Anterior cingulate cortex (tissue), 58 donors: ENCODE data around the gene WASHC2A.
"Not testable (repeated sequence)": the region's sequence is repeated elsewhere in the genome, so short reads cannot be mapped to it uniquely, and the experiment has no call there.

ENCODE experiments used
- DNase-seq, 58 donors: peaks; one replicate each; lab custom pipeline; 2025; lab: John Stamatoyannopoulos, UW

Gene WASHC2A, protein sequence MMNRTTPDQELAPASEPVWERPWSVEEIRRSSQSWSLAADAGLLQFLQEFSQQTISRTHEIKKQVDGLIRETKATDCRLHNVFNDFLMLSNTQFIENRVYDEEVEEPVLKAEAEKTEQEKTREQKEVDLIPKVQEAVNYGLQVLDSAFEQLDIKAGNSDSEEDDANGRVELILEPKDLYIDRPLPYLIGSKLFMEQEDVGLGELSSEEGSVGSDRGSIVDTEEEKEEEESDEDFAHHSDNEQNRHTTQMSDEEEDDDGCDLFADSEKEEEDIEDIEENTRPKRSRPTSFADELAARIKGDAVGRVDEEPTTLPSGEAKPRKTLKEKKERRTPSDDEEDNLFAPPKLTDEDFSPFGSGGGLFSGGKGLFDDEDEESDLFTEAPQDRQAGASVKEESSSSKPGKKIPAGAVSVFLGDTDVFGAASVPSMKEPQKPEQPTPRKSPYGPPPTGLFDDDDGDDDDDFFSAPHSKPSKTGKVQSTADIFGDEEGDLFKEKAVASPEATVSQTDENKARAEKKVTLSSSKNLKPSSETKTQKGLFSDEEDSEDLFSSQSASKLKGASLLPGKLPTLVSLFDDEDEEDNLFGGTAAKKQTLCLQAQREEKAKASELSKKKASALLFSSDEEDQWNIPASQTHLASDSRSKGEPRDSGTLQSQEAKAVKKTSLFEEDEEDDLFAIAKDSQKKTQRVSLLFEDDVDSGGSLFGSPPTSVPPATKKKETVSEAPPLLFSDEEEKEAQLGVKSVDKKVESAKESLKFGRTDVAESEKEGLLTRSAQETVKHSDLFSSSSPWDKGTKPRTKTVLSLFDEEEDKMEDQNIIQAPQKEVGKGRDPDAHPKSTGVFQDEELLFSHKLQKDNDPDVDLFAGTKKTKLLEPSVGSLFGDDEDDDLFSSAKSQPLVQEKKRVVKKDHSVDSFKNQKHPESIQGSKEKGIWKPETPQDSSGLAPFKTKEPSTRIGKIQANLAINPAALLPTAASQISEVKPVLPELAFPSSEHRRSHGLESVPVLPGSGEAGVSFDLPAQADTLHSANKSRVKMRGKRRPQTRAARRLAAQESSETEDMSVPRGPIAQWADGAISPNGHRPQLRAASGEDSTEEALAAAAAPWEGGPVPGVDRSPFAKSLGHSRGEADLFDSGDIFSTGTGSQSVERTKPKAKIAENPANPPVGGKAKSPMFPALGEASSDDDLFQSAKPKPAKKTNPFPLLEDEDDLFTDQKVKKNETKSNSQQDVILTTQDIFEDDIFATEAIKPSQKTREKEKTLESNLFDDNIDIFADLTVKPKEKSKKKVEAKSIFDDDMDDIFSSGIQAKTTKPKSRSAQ (N-terminal part only)

DNA sequence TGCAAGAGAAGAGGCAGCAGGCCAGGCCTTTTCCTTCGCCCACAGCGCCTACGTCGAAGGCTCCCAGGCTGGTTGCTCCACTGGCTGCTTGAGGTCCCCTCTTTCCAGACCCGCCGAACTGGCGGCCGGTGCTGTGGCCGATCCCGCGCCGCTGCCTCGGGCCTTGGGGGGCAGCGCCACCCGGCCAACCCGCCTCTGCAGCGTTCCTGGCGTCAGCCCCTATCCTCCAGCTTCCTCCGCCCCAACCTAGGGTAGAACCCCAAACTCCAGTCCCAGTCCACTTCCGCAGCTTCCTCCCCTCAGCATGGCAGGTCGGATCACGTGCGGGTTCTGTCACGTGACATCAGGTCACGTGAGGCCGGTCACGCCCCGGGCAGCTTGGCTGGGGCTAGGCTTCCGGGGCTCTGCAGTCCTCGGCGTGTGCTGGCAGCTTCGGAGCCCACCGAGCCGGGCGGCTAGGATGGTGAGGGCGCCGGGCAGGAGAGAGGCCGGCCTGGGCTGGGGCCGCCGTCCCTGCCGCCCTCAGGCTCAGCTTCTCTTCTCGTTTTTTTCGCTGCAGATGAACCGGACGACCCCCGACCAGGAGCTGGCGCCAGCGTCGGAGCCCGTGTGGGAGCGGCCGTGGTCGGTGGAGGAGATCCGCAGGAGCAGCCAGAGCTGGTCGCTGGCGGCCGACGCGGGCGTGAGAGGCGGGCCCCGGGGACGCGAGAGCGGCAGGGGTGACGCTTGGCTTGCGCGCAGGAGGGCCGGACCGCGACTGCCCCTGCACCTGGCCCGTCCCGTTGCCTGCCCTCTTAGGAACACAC lies at the start of gene WASHC2A:
WASHC2A (plus strand) TSS at position 409 of the 806 bp plus-strand sequence; CDS start at position 461, 52 bp downstream.
- peak in 57 of 58 donors; percentile 15 to 91 (median 77) for DNase-seq

DNA sequence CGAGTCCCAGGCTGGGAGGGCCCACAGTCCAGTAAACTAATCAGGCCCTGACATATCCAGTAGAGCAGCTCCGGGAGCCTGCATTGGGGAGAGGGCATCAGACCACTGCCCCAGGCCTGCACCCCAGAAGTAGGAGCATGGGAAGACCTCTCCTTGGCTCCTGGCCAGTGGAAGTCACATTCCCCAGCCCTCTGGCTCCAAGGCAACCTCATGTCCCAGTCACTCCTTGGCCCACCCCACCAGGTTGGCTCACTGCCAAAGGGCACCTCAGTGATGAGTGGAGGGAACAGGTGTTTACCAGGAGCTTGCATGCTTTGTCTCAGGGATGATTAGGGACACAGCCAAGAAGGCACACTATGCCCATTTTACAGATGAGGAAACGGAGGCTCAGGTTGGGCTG lies 48.5 kb upstream of the WASHC2A start:
- DNase-seq: peak in 1 of 58 donors; percentile 29

DNA sequence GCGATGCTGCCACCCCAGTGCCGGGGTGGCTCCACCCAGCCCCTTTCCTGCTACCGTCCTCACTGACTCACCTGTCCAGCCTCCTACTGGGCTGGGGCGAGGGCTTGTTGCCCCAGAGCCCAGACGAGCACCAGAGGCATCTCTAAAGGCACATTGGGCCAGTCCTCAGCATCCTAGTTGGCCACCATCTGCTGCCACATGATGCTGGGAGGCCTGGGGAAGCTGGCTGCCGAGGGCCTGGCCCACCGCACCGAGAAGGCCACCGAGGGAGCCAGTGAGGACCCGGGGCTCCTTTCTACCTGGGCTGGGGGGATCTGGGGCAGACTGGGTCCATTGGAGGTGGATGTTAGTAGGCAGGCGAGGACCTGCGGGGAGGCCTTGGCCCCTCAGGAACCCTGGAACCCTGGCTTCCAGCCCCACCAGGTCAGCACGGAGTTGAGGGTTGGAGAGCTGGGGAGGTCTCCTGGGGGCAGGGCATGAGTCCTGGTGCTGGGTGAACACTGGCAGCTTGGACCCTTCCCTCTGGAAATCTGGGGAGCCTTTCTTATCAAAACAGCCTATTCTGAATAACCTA lies 47.2 kb upstream of the WASHC2A start:
- DNase-seq: not testable (repeated sequence)

DNA sequence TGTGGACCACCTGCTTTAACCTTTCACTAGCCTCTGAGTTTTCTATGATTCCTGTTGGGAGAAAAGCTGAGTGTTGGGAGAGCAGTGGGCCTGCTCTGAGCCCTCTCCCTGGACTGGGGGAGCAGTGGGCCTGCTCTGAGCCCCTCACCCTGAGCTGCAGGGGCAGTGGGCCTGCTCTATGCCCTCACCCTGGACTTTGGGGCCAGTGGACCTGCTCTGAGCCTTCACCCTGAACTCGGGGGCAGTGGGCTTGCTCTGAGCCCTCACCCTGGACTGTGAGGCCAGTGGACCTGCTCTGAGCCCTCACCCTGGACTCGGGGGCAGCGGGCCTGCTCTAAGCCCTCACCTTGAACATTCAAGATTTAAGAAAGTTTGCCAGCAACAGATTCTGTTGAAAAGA lies 46.1 kb upstream of the WASHC2A start:
- no peak for DNase-seq

DNA sequence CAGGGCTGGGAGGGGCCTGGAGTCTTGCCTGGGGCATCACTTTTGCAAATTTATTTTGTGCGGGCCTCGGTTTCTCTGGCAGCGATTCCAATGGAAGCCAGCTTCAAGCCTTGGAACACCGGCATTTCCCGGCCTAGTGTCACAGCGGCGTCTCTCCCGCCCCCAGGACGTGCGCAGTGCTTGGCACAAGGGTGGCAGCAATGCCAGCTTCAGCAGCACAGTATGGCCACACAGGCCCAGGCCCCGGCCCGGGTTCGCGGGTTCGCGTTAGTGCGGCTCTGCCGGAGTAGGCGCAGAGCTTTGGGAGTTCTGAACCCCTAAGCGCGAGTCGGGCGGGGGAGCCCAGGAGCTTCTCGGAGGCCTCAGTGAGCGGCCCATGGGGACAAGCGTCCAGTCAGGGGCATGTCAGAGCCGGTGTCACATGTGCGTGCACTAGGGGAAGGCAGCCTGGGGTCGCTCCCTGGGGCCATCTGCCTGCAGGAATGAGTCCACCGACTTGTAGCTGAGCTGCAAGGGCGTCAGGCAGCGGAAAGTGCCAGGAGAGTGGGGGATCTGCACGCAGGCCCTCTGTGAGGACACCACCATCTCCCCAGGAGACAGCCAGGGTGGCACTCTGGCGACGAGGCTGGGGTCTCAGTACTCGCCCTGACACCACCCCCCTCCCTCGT lies 42.9 kb upstream of the WASHC2A start:
- DNase-seq: not testable (repeated sequence)

DNA sequence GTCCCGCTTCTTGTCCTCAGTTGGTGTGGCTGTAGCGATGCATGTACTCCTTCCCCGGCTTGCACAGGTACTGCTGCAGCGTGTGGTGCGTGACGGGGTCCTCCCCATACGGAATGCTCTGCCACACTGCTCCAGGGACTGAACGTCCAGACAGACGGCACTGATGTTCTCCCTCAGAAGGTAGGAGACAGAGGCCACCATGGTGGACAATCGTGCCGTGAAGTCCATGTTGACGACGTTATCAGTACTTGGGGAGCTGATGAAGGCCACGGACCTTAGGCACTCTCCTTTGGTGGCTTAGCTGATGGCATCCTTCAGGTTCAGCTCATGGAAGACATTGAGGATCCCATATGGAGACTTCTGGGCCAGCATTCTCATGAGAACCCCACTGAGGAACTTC lies 42.1 kb upstream of the WASHC2A start:
- no peak for DNase-seq

DNA sequence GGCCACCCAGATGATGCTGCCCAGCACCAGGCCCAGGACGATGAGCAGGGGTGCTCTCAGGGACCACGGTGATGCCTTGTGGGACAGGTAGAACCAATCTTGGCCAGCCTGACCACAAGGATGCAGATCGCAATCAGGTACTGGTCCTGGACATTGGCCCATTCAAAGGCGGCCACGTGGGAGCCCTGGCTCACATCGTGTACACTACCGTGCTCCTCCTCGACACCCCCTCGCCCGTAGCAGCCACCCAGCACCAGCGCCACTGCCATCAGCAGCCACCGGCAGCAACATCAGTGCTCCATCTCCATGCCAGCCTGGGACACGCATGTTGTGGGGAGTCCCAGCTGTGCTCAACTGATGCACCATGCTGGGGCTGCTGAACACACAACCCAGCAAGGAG lies 40.6 kb upstream of the WASHC2A start:
- DNase-seq: no peak

DNA sequence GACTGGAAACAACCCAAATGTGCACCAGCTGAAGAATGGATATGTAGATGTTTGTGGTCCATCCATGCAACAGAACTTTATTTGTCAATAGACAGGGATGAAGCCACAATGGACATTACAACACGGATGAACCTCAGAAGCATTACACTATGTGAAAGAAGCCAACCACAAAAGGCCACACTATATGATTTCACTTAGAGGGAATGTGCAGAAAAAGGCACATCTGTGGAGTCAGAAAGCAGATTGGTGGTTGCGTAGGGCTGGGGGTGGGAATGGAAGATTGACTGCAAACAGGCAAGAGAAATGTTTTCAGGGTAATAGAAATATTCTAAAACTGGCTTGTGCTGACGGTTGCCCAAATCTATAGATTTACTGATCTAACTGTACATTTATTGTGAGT lies 34.3 kb upstream of the WASHC2A start:
- DNase-seq: no peak

DNA sequence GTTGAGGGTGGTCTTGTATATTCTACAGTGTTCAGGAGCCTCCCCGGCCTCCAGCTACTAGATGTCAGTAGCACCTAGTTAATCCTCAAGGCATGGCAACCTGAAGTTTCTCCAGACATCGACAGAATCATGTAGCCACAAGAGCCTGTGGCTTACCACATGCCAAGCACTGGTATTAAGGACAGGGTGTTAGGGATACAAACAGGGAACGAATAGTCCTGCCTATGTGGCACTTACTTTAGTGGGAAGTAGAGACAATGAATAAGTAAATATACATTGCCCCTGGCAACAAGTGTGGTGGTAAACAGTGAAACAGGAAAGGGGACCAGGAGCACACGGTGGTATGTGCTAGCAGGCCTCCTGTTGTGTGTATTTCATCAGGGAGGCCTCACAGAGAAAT lies 32.4 kb upstream of the WASHC2A start:
- not testable (repeated sequence) for DNase-seq

DNA sequence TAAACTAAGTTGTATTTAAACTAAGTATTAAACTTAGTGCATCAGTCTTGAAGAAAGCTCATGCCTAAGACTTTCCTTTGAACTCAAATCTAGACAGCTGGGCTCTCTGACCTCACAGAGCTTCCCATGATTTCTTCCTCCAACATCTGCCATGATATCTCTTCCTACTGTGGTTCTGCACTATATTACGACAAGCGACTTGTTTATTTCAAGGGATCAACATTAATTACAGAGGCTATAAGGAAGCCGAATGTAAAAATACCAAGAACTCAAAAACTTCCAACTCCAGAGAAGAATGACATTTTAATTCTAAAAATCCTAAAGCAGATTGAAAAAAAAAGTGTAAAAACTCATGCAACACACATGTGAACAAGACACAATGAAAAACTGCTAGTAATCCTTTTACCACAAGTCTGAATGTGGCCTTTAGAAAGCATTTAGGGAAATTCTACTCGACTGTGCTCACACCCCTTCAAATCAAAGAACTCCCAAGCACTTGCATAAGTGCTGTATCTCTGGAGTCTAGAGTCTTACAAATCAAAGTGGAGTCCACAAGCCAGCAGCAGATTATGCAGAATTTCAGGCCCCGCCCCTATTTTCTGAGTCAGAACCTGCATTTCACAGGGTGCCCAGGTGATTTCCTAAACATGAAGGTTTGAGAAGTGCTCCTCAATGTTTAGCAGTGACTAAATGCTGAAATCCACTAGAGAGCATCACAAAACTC lies 22.7 kb upstream of the WASHC2A start:
- no peak for DNase-seq

DNA sequence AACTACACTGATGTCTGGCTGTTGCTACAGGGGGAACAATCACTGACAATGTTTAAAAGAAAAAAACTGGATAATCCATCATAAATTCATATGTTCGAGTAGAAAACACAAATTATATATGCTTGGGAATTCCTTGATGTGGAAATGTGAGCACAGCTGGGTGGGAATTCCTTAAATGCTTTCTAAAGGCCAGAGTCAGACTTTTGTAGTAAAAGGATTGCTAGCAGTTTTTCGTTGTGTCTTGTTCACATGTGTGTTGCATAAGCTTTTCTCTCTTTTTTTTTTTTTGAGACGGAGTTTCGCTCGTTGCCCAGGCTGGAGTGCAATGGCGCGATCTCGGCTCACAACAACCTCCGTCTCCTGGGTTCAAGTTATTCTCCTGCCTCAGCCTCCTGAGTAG lies 21.3 kb upstream of the WASHC2A start:
- not testable (repeated sequence) for DNase-seq

DNA sequence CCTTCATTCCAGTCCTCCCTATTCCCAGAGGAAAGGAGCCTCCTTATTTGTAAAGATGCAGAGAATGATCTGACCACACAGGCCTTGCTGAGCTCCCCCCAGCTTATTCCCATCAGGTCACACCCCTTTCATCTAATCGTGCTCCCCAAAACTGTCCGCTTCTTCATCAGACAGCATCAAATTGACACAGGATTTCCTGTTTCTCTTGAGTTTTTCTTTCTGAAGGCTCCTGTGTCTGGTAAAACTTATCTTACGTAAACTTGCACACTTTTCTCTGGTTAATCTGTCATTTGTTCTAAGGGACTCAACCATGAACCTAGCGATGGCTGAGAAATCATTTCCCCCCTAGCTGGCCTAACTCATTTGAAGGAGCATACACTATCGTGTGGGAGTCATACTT lies 20.2 kb upstream of the WASHC2A start:
- DNase-seq: not testable (repeated sequence)

DNA sequence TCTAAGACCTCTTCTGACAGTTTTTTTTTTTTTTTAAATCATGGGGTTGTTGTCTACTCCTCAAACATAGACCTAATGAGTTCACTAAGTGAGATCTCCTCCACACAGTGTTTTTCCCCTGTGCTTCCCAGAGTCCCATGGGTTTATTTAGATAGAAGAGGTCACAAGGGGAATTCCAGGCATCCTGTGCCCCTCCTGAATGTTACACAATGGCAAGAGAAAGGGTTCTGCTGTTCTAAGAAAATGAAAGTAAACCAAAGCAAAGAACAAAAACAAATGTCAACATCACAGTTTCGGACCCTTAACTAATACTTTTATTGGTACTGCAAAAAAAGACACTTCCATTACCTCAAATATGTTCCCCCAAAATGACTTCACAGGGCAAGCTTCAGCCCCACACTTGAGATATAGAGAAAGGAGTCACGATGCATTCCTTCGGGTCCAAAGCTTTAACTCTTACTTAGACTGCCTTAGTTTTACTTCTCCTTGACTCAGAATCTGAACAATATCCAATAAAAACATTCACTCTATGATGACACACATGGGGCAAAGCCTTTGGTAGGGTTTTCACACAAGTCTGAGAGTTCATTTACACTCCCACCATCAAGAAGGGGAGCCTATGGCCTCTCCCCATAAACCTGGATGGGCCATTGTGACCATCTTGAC lies 15.6 kb upstream of the WASHC2A start:
- DNase-seq: not testable (repeated sequence)

DNA sequence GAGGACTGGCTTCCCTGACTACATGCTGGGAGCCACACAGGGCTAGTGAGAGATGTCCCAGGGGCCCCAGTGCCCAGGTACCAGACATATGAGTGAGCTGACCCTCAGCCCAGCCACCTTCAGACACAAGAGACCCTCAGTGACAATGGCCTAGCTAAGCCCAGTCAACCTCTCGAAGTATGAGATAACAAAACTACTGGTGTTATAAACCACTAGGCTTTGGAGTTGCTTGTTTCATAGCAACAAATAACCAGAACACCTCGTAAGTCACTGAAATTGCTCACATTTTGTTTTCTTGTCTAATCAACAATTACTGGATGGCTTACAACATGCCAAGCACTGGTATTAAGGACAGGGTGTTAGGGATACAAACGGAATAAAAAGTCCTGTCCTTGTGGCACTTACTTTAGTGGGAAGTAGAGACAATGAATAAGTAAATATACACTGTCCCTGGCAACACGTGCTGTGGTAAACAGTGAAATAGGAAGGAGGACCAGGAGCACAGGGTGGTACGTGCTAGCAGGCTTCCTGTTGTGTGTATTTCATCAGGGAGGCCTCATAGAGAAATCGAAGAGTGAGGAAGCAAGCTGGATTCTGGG lies 14.9 kb upstream of the WASHC2A start:
- DNase-seq: not testable (repeated sequence)

DNA sequence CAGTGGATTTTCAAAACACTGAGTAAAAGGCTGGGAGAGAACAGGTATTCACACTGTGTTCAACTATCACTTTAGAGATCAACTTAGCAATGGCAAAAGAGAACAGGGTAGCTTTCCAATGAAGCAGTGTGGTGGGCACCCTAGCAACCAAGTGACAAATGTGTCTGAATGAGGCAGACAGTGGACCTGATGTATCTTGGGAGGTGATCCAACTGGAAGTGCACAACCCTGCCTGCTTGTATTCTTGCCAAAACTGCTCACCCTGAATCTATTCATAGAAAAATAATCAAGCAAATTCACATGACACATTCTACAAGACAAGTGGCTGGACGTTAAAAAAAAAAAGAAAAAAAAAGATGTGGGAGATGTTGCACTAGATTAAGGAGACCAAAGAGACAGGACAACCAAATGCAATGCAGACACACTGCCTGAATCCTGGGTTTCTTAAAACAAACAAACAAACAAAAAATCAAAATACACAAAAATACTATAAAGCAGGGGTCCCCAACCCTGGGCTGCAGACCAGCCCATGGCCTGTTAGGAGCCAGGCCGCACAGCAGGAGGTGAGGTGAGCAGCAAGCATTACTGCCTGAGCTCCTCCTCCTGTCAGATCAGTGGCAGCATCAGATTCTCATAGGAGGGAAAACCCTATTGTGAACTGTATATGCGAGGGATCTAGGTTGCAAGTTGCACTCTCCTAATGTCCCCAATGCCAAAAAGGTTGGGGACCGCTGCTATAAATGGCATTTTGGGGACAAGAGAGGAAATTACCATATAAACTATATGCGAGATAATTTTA lies 12.1 kb upstream of the WASHC2A start:
- not testable (repeated sequence) for DNase-seq

DNA sequence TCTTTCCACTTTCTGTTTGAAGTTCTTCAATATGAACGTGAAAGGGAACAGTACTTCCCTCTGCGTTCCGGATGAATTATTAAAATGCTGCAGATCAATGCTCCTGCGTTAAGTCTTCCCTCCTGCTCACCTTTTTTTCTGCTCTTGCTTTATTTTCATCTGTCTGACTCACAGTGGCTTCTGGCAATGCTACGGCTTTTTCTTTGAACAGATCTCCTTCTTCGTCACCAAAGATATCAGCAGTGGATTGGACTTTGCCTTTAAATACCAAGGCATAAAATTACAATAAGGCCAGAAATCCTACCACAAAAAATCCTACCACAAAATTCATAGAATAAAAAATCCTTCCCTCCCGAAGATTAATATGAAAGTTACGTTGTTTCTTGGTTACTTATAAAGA lies 11.1 kb upstream of the WASHC2A start:
- not testable (repeated sequence) for DNase-seq
